GM19467 (cell line): ENCODE results near the gene SCUBE1.

ENCODE experiments used
- ATAC-seq: cut with Tn5 transposase; IDR thresholded peaks from one replicate; pipeline ENCODE4 v1.9.1; 2021; ENCODE audit warnings: mild to moderate bottlenecking, moderate library complexity; ENCODE audit not compliant: unreplicated experiment

SCUBE1 gene

GRCh38 chr22:43262990-43263644 is 80.1 kb downstream of the SCUBE1 start:
- no peak for ATAC-seq

- ATAC-seq = no peak
Measured at GRCh38 chr22:43260331-43261231, 82.6 kb downstream of the SCUBE1 start.

DNA sequence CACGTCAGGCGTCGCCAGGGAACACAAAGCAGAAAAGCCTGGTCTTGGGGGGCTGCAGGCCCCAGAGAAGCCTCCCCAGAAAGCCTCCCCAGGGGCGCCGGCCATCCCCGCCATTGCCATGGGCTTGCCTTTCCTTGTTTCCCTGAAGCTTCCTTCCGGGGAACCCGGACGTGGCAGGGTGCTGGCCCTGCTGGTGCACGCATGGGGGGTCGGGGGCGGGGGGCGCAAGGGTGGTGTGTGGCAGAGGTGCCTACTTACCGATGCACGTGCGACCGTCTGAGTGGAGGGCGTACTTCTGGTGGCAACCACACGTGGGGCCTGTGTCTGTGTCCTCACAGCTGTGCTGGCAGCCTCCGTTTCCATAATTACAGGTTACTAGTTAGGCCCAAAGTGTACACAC is 85.2 kb downstream of the SCUBE1 start:
- ATAC-seq = no peak

- no peak for ATAC-seq
Measured at GRCh38 chr22:43257549-43257948, 85.6 kb downstream of the SCUBE1 start.

DNA sequence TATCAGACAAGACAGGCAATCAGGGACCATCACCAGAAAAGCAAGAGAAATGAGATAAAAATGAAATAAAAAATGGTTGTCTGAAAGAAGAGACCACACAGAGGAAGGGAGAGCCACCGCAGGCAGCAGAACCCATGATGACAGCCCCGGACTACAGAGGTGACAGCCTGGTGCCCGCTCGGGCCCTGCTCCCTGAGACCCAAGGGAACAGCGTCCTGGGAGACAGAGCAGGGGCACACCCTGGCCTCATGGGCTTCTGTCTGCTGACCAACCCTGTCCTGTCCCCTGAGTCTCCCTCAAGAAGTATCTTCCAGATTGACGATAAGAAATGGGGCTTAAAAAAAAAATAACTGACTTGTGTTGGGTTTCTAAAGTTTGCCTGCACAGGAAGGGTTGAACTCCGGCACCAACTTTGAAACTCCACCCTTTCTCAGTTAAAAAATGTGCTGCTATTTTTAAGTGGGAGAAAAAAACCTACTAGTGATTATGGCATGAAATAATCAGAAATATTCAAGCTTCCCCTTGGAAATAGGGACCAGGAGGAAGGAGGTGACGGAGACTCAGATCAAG is 86.1 kb downstream of the SCUBE1 start:
- no peak for ATAC-seq

- no peak for ATAC-seq
Measured at GRCh38 chr22:43256569-43256968, 86.6 kb downstream of the SCUBE1 start.

DNA sequence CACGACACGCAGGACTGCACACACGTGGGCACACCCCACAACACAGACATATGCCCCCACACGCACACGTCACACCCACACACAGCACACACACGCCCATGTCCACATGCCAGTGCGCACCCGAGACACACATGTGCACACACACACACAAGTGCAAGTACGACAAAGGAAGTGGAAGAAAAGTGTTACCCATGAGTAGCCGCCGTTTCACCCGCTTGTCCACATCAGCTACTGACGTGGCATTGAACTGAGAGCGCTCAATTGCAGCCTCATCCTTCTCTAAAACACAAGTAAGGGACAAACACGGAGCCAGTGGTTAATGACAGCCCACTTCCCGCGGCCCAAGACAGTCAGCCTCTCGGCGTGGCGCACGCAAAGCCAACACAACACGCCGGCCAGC is 87.9 kb downstream of the SCUBE1 start:
- ATAC-seq = no peak

DNA sequence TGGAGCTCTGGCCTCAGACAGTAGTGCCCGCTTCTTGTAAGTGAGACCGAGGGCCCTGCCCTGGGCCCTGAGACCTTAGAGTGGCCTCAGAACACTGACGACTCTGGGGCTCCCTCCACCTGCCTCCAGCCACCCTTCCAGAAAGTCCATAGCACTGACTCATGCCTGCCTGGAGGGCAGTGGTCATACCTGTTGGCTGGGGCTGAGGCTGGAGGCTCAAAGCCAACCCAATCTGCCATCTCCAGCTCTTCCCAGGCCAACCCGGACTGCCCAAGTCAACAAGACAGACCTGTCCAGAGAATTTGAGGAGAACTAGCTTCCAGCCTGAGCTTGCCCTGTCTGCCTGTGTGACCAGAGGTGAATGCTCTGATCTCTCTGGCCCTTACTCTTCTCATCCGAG is 89.3 kb downstream of the SCUBE1 start:
- ATAC-seq = no peak

DNA sequence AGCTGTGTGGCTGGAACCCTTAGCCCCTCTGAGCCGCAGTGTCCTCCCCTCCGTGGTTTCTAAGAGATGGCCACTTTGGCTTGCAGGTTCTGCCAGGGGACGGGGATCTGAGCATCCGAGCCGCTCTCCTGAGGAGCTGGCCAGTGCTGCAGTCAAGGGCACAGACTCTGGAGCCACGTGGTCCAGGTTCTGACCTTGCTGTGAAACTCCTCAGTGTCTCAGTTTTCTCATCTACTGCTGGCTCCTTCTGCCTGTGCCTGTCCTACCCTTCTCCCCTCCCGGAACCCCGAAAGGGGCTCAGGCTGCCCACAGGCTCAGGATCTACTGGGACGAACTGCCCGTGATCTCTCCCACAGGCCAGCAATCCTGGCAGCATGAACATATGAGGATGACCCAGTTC is 90.9 kb downstream of the SCUBE1 start:
- no peak for ATAC-seq

DNA sequence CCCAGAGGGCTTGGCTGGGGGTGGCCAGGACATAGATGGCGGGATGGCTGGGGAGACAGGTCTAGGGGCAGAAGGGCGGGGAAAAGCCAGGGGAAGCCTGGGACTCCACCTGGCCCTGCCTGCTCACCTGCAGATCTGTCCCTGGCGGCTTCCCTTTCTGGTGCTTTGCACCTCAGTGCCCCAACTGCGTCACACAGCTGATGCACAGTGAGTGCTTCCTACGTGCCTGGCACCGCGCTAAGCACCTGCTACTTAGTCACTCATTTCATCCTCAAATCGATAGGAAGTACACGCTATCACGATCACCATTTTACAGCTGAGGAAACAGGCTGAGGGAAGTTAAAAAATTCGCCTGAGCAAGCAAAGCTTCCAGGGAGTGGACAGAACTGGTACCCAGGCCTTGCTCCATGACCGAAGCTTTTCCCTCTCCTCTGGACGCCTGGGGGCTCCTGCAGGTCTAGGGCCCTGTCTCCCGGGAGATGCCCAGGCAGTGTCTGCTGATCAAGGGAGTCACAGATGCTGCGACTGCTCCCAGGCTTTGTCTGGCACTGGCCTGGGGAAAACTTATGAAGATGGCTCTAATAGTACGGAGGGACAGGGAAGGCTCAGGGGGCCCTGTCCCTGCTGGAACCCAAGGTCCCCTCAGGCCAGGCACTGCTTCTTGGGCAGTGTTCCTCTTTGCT is 93.2 kb downstream of the SCUBE1 start:
- ATAC-seq = no peak

GRCh38 chr22:43247546-43248260 is 95.5 kb downstream of the SCUBE1 start:
- no peak for ATAC-seq

- no peak for ATAC-seq
Measured at GRCh38 chr22:43246188-43246587, 97.0 kb downstream of the SCUBE1 start.

DNA sequence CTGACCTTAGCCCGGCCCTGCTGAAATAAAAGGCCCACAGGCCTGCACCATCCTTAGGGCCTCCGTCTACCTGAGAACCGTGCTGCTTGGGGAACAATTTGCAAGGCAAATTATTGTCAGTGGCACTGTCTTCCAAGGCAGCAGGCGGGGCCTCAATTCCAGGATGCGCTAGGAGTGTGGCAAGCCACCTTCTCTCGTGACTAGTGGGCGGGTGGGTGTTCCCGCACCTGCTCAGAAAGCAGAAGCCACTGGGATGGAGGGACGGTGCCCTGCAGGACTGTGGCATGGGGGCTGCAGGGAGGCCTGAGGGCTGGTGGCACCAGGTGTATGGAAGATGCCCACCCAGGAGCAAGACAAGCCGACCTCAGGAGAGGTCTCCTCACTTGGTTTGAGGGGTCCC is 97.5 kb downstream of the SCUBE1 start:
- no peak for ATAC-seq

- no peak for ATAC-seq
Measured at GRCh38 chr22:43244803-43245527, 98.2 kb downstream of the SCUBE1 start.

DNA sequence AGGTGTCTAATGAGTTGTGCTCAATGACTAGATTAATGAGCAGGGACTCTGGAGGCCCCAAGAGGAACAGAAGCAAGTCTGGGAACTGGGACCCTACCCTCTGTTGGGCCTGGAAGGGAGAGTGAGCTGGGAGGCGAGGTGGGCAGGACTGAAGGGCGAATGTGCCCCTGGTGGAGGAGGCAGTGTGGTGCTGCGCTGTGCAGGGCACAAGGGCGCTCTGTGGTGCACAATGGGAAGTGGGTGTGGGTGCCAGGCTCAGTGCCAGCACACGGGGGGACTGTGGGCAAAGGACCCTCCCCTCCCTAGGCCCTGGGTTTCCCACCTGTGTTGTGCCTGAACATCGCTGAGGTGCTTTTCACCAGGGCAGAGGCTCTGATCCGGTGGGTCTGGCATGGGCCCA is 98.8 kb downstream of the SCUBE1 start:
- no peak for ATAC-seq

DNA sequence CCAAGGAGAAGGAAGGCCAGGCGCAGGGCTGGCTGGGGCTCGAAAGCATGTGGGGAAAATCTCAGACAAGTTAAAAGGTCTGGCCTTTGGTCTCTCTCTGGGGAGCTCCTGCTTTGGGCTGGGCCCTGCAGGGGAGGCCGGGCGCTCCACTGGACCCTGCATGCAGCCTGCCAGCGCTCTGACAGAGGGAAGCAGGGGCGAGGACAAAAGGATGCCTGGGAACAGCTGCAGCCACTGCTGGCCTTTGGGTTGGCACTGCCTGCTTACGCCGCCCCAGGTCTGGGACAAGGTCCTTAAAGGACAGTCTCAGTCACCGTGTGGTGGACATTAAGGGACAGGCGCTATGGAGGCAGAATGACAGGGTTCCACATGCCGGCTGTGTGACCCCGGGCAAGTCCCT is 99.8 kb downstream of the SCUBE1 start:
- no peak for ATAC-seq

GRCh38 chr22:43242627-43243026 is 100.5 kb downstream of the SCUBE1 start:
- no peak for ATAC-seq

DNA sequence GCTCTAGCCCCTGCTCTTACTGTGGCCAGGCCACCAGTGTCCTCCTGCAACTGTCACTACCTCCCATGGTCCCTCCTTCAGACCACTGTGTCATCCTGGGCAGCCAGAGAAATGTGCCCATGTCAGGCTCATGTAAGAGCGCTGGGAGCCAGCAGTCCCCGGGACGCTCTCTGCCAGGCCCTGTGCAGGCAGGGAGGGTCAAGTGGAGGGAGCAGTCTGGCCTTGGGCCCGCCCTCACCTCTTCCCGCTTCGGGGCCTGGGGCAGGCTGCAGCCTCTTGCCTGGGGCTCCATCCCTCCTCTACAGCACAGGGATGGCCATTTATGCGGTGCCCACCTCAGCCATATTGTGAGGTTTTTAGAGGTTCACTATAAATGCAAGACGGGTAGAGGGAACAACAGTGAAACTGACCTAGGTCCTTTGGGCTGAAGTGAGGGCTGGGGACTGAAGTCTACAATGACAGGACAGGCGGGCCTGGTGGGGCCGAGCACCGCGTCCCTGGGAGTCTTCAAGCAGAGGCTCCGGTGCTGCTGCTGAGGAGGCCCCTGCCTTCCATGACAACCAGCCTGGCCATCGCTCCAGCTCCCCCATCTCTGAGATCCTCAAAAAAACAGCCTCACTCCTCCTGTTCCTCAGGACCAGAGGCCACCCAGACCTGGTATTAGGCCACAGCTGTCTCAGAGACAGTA is 101.3 kb downstream of the SCUBE1 start:
- ATAC-seq = no peak

DNA sequence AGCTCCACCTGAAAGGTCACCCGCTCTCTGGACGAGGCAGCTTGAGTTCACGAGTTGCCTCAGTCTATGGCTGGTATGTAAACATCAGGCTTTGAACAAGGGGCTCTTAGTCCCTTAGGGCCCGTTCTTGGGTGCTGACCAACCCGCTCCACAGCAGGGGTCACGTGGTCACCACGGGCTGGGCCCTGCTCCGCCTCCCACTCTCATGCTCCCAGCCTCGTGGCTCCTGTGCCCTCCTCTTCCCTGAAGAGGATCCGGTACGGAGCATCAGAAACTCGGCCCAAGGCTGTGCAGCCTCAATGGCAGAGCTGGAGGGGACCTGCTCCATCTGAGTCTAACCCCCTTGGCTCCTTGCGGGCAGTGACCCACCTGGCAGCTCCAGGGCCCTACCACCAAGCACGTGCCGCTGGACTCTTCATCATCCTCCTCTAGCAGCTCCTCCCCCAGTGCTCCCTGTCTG is 102.0 kb downstream of the SCUBE1 start:
- ATAC-seq = no peak
